PC-3 (cell line): ENCODE data around the gene OR10A7. TPM values are rescaled to one million over a fixed set of nuclear protein-coding genes. Genes with fewer than 3 reads are reported as not detected.

Experiments
- ATAC-seq: fragments of 200-7000 bp; cut with Tn5 transposase; 2 replicates; pipeline ENCODE4 v1.9.1; 2020; ENCODE audit warnings: mild to moderate bottlenecking, moderate library complexity
- BruUV-seq: library from RNA; stranded (reverse); fragments of 400-500 nt; replicated peaks from 2 replicates; lab custom pipeline; 2021; lab: Mats Ljungman, UMichigan
- CTCF ChIA-PET: fragments of 300-600 bp; sonication (Branson Sonifier 250); formaldehyde crosslinking; loops from one replicate; lab custom pipeline; 2022; ENCODE audit warnings: antibody characterized with exemption; lab: Charles Lee
- POLR2A ChIA-PET: fragments of 300-600 bp; sonication (Branson Sonifier 250); formaldehyde crosslinking; loops from one replicate; lab custom pipeline; 2022; ENCODE audit warnings: antibody characterized with exemption; ENCODE audit not compliant: unreplicated experiment; lab: Charles Lee
- DNase-seq: peaks from one replicate; pipeline ENCODE4 v3.0.0-alpha.2; 2015
- H2AFZ ChIP-seq: fragments of 300-600 bp; sonication (generic); 2 replicates; pipeline ENCODE4 v1.6.0; 2016; ENCODE audit warnings: antibody characterized with exemption, low read length
- H3F3A ChIP-seq: fragments of 300-600 bp; sonication (generic); one replicate; pipeline ENCODE4 v1.6.0; 2017; ENCODE audit warnings: antibody characterized with exemption, low read length, control low read depth, mild to moderate bottlenecking; ENCODE audit not compliant: unreplicated experiment
- H3K27ac ChIP-seq: fragments of 300-600 bp; sonication (generic); 2 replicates; pipeline ENCODE4 v1.5.1; 2016; ENCODE audit warnings: mild to moderate bottlenecking, low read length
- H3K27me3 ChIP-seq: fragments of 300-600 bp; sonication (generic); 2 replicates; pipeline ENCODE4 v1.6.1; 2016; ENCODE audit warnings: low read length, mixed read lengths
- H3K36me3 ChIP-seq: fragments of 300-600 bp; sonication (generic); 2 replicates; pipeline ENCODE4 v1.6.1; 2016; ENCODE audit warnings: low read depth, mixed run types, low read length, mixed read lengths
- H3K4me1 ChIP-seq: fragments of 300-600 bp; sonication (generic); 2 replicates; pipeline ENCODE4 v1.5.1; 2016; ENCODE audit warnings: low read length; ENCODE audit not compliant: insufficient read depth
- H3K4me2 ChIP-seq: fragments of 300-600 bp; sonication (generic); 2 replicates; pipeline ENCODE4 v1.6.0; 2016; ENCODE audit warnings: low read length
- H3K4me3 ChIP-seq: fragments of 300-600 bp; sonication (generic); 2 replicates; pipeline ENCODE4 v1.5.1; 2016; ENCODE audit warnings: mild to moderate bottlenecking, low read length, mixed read lengths
- H3K79me2 ChIP-seq: fragments of 300-600 bp; sonication (generic); 2 replicates; pipeline ENCODE4 v1.6.1; 2017; ENCODE audit warnings: low read length, mixed read lengths
- H3K9ac ChIP-seq: fragments of 300-600 bp; sonication (generic); 2 replicates; pipeline ENCODE4 v1.6.0; 2016; ENCODE audit warnings: mild to moderate bottlenecking, low read length
- H3K9me2 ChIP-seq: fragments of 300-600 bp; sonication (generic); replicated peaks from 2 replicates; pipeline ENCODE4 v1.6.1; 2016; ENCODE audit warnings: mixed run types, low read length, mixed read lengths
- H3K9me3 ChIP-seq: fragments of 300-600 bp; sonication (generic); 2 replicates; pipeline ENCODE4 v1.6.1; 2016; ENCODE audit warnings: low read length, mixed read lengths
- H4K20me1 ChIP-seq: fragments of 300-600 bp; sonication (generic); 2 replicates; pipeline ENCODE4 v1.6.1; 2016; ENCODE audit warnings: low read length, mixed read lengths
- EZH2 ChIP-seq: fragments of 300-600 bp; sonication (generic); IDR thresholded peaks from one replicate; pipeline ENCODE4 v1.6.1; 2017; ENCODE audit warnings: antibody characterized with exemption, mild to moderate bottlenecking, low read length; ENCODE audit not compliant: unreplicated experiment
- EZH2phosphoT487 ChIP-seq: fragments of 300-600 bp; sonication (generic); IDR thresholded peaks from 2 replicates; pipeline ENCODE4 v1.6.1; 2018; ENCODE audit warnings: mild to moderate bottlenecking, antibody characterized with exemption, low read length, borderline replicate concordance
- intact Hi-C: fragments of 100-400 bp; cut with micrococcal nuclease; formaldehyde crosslinking; loops from 2 replicates; pipeline ENCODE4 v1.9.0; 2023
- total RNA-seq: library from RNA; depleted of rRNA; stranded (reverse); fragments of >200 nt; gene quantifications from 2 replicates; pipeline ENCODE4 v1.2.3, GENCODE V29; 2014
- TF ChIP-seq, protein P1 (sequence below): fragments of 300-600 bp; sonication (generic); conservative IDR thresholded peaks from 2 replicates; pipeline ENCODE4 v1.5.1; 2017; ENCODE audit warnings: antibody characterized with exemption, low read depth, mild to moderate bottlenecking, low read length

OR10A7 gene
- total RNA-seq, 1 experiment from 2014 or later = not detected

DNA sequence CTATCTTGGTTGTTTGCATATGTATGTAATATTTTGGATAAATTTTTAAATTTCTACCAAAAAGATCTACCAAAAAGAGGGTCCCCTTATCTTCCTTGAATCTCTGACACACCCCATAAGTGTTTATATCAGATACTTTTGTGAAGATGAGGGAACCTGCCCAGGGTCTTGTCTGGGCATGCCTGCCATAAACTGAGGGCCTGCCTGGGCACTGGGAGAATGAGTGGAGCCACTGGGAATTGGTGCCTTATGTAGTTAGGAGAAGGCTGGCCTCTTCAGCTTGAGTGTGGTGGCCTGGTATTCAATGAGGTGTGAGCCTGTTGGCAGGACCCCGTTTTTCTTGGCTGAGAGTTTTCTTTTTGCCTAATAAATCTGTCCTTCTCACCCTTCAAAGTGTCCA, 48.1 kb upstream of the OR10A7 start:
- H3K4me2 ChIP-seq = no peak overlapping the region
- no peaks in the 10 kb centered on the region for H3K9me3 ChIP-seq
- no peaks in the 10 kb centered on the region for H3K36me3 ChIP-seq
- no peak overlapping the region for H3K9ac ChIP-seq
- CTCF ChIA-PET = no interaction called here
- no peaks in the 10 kb centered on the region for H3K4me1 ChIP-seq
- no peak overlapping the region for H2AFZ ChIP-seq
- H3K27ac ChIP-seq = no peak overlapping the region
- POLR2A ChIA-PET = no interaction called here
- peaks cover 33% of the 10 kb centered on the region for H3K27me3 ChIP-seq
- H3K4me3 ChIP-seq = no peak overlapping the region
- BruUV-seq = no TSS peak
- DNase-seq (no peak), ATAC-seq (no peak)
- TF ChIP-seq, protein P1, sequence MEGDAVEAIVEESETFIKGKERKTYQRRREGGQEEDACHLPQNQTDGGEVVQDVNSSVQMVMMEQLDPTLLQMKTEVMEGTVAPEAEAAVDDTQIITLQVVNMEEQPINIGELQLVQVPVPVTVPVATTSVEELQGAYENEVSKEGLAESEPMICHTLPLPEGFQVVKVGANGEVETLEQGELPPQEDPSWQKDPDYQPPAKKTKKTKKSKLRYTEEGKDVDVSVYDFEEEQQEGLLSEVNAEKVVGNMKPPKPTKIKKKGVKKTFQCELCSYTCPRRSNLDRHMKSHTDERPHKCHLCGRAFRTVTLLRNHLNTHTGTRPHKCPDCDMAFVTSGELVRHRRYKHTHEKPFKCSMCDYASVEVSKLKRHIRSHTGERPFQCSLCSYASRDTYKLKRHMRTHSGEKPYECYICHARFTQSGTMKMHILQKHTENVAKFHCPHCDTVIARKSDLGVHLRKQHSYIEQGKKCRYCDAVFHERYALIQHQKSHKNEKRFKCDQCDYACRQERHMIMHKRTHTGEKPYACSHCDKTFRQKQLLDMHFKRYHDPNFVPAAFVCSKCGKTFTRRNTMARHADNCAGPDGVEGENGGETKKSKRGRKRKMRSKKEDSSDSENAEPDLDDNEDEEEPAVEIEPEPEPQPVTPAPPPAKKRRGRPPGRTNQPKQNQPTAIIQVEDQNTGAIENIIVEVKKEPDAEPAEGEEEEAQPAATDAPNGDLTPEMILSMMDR = no peak
- H3K79me2 ChIP-seq = no peaks in the 10 kb centered on the region
- no peaks in the 10 kb centered on the region for H4K20me1 ChIP-seq
- H3F3A ChIP-seq = no peaks in the 10 kb centered on the region
- intact Hi-C loops = no loop called here
- no peaks in the 10 kb centered on the region for H3K9me2 ChIP-seq

DNA sequence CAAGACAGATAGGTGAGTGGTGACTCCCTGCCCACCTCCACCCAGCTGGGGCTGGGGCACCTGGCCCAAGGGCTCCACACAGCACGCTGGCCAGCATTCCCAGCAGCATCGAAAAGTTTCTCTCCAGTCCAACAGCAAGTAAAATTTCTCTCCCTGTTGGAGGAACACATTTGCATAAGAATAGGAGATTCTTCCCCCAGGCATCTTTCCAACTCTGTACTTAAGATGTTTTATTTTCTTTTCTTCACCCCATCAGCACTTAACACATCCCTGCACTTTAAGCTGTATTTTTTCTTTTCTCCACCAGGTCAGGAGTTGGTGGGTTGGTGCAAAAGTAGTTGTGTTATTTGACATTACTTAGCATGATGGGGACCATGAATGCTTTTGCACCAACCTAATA, 47.4 kb upstream of the OR10A7 start:
- H3K27ac ChIP-seq = no peak overlapping the region
- DNase-seq (no peak), ATAC-seq (no peak)
- no peaks in the 10 kb centered on the region for H3K9me2 ChIP-seq
- H2AFZ ChIP-seq = no peak overlapping the region
- no peaks in the 10 kb centered on the region for H3K36me3 ChIP-seq
- ChIA-PET POLR2A (no interaction called here), CTCF (interaction anchor here (0.6 kb wide), 1 partner anchor 18 kb away, joined by 3 read pairs; no protein-coding TSS in a partner anchor)
- no TSS peak for BruUV-seq
- no peaks in the 10 kb centered on the region for H3K9me3 ChIP-seq
- TF ChIP-seq, protein P1 = no peak
- no peak for TF ChIP-seq EZH2
- TF ChIP-seq EZH2phosphoT487 = no peak
- no peak overlapping the region for H3K9ac ChIP-seq
- peaks cover 41% of the 10 kb centered on the region for H3K27me3 ChIP-seq
- H4K20me1 ChIP-seq = no peaks in the 10 kb centered on the region
- H3K4me2 ChIP-seq = no peak overlapping the region
- no peak overlapping the region for H3K4me3 ChIP-seq
- H3F3A ChIP-seq = no peaks in the 10 kb centered on the region
- intact Hi-C loops = no loop called here
- H3K79me2 ChIP-seq = no peaks in the 10 kb centered on the region
- H3K4me1 ChIP-seq = no peaks in the 10 kb centered on the region

DNA sequence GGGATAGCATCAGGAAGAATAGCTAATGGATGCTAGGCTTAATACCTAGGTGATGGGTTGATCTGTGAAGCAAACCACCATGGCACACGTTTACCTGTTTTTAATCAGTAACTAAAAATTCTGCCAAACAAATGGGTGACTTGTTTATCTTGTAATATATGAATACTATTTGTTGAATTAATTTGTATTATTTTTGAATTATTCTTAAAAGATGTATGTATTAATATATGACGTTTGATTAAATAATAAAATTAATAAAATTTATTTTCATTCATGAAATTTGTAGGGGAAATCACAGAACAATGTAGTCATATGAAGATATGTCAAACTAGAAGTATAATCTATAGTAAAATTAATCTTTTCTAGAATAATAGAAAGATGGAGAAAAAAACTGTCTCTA, 32.3 kb upstream of the OR10A7 start:
- H3K4me3 ChIP-seq = no peak overlapping the region
- no peaks in the 10 kb centered on the region for H4K20me1 ChIP-seq
- no peak overlapping the region for H3K4me2 ChIP-seq
- H3K79me2 ChIP-seq = no peaks in the 10 kb centered on the region
- BruUV-seq = no TSS peak
- H3F3A ChIP-seq = no peaks in the 10 kb centered on the region
- CTCF ChIA-PET = interaction anchor here (0.6 to 1.1 kb wide), 2 partner anchors 102 to 549 kb away, joined by 3 read pairs; no protein-coding TSS in a partner anchor
- ATAC-seq = no peak
- H3K9me2 ChIP-seq = no peaks in the 10 kb centered on the region
- no peak overlapping the region for H2AFZ ChIP-seq
- intact Hi-C loops = no loop called here
- peaks cover 24% of the 10 kb centered on the region for H3K27me3 ChIP-seq
- H3K9me3 ChIP-seq = no peaks in the 10 kb centered on the region
- no peak for DNase-seq
- H3K9ac ChIP-seq = no peak overlapping the region
- TF ChIP-seq EZH2 (no peak), EZH2phosphoT487 (no peak)
- H3K27ac ChIP-seq = no peak overlapping the region
- H3K4me1 ChIP-seq = no peaks in the 10 kb centered on the region
- POLR2A ChIA-PET = no interaction called here
- no peaks in the 10 kb centered on the region for H3K36me3 ChIP-seq
